Neural cell (in vitro differentiated cells): ENCODE results near the gene MAMDC2. TPM values are rescaled to one million over a fixed set of nuclear protein-coding genes. Genes with fewer than 3 reads are reported as not detected.

ENCODE experiments used
- H2AFZ ChIP-seq: fragments of 200-600, 300-800 bp; sonication (generic), shearing (Covaris generic); 2 replicates; pipeline ENCODE4 v1.6.0; 2014; ENCODE audit warnings: low read depth, mild to moderate bottlenecking, antibody characterized with exemption, low read length, moderate library complexity
- H3F3A ChIP-seq: fragments of 200-600 bp; shearing (Covaris generic); 2 replicates; pipeline ENCODE4 v1.6.1; 2016; ENCODE audit warnings: mild to moderate bottlenecking, moderate library complexity, mixed read lengths, antibody characterized with exemption, low read length; ENCODE audit not compliant: insufficient read depth, poor library complexity, severe bottlenecking
- H3K27ac ChIP-seq: fragments of 200-600, 300-800 bp; sonication (generic), shearing (Covaris generic); 2 replicates; pipeline ENCODE4 v1.5.1; 2014; ENCODE audit warnings: mild to moderate bottlenecking, low read length, moderate library complexity
- H3K27me3 ChIP-seq: fragments of 300-800, 200-600 bp; sonication (generic), shearing (Covaris generic); 2 replicates; pipeline ENCODE4 v1.6.0; 2014; ENCODE audit warnings: mild to moderate bottlenecking, low read depth, low read length, moderate library complexity; ENCODE audit not compliant: insufficient read depth
- H3K36me3 ChIP-seq: fragments of 300-800, 200-600 bp; sonication (generic), shearing (Covaris generic); 2 replicates; pipeline ENCODE4 v1.5.1; 2014; ENCODE audit warnings: mild to moderate bottlenecking, antibody characterized with exemption, low read length, moderate library complexity; ENCODE audit not compliant: insufficient read depth
- H3K4me2 ChIP-seq: fragments of 300-800, 200-600 bp; sonication (generic), shearing (Covaris generic); 2 replicates; pipeline ENCODE4 v1.6.0; 2014; ENCODE audit warnings: mild to moderate bottlenecking, low read length
- H3K4me3 ChIP-seq: fragments of 300-800, 200-600 bp; sonication (generic), shearing (Covaris generic); 2 replicates; pipeline ENCODE4 v1.5.1; 2014; ENCODE audit warnings: mild to moderate bottlenecking, low read length, moderate library complexity
- H3K79me2 ChIP-seq: fragments of 200-600 bp; shearing (Covaris generic); replicated peaks from 2 replicates; pipeline ENCODE4 v1.6.0; 2014; ENCODE audit warnings: mild to moderate bottlenecking, low read length, moderate library complexity; ENCODE audit not compliant: insufficient read depth
- H3K9ac ChIP-seq: fragments of 300-800, 200-600 bp; sonication (generic), shearing (Covaris generic); 2 replicates; pipeline ENCODE4 v1.6.1; 2016; ENCODE audit warnings: mild to moderate bottlenecking, low read length, mixed read lengths
- H3K9me2 ChIP-seq: fragments of 200-600 bp; shearing (Covaris generic); 2 replicates; pipeline ENCODE4 v1.6.1; 2016; ENCODE audit warnings: mild to moderate bottlenecking, low read length, mixed read lengths; ENCODE audit not compliant: insufficient read depth
- H3K9me3 ChIP-seq: fragments of 200-600, 300-800 bp; sonication (generic), shearing (Covaris generic); 2 replicates; pipeline ENCODE4 v1.6.1; 2016; ENCODE audit warnings: mild to moderate bottlenecking, mixed run types, low read length, moderate library complexity, mixed read lengths
- H4K20me1 ChIP-seq: fragments of 200-600 bp; shearing (Covaris generic); 2 replicates; pipeline ENCODE4 v1.6.1; 2016; ENCODE audit warnings: mild to moderate bottlenecking, mixed run types; ENCODE audit not compliant: insufficient read depth
- EP300 ChIP-seq: fragments of 450-650 bp; conservative IDR thresholded peaks from 2 replicates; pipeline ENCODE4 v1.6.1; 2014; ENCODE audit warnings: antibody characterized with exemption, mild to moderate bottlenecking, moderate library complexity; ENCODE audit not compliant: poor library complexity, severe bottlenecking
- EZH2 ChIP-seq: fragments of 200-600, 300-800 bp; shearing (Covaris generic), sonication (generic); IDR thresholded peaks from 2 replicates; pipeline ENCODE4 v1.6.1; 2014; ENCODE audit warnings: antibody characterized with exemption, low read length, borderline replicate concordance, mild to moderate bottlenecking; ENCODE audit not compliant: insufficient read depth, poor library complexity, severe bottlenecking
- MXI1 ChIP-seq: fragments of 450-650 bp; conservative IDR thresholded peaks from 2 replicates; pipeline ENCODE4 v1.6.1; 2014; ENCODE audit warnings: antibody characterized with exemption, mild to moderate bottlenecking; ENCODE audit not compliant: poor library complexity, severe bottlenecking
- POLR2AphosphoS5 ChIP-seq: IDR thresholded peaks from 2 replicates; pipeline ENCODE4 v1.6.1; 2012
- RAD21 ChIP-seq: fragments of 450-650 bp; conservative IDR thresholded peaks from 2 replicates; pipeline ENCODE4 v1.6.1; 2014; ENCODE audit warnings: antibody characterized with exemption, mild to moderate bottlenecking, moderate library complexity
- REST ChIP-seq: IDR thresholded peaks from 2 replicates; pipeline ENCODE4 v1.6.1; 2012; ENCODE audit warnings: borderline replicate concordance
- SMC3 ChIP-seq: fragments of 450-650 bp; conservative IDR thresholded peaks from 2 replicates; pipeline ENCODE4 v1.6.1; 2014; ENCODE audit warnings: antibody characterized with exemption, mild to moderate bottlenecking, moderate library complexity; ENCODE audit not compliant: poor library complexity
- TAF1 ChIP-seq: IDR thresholded peaks from 2 replicates; pipeline ENCODE4 v1.6.1; 2012; ENCODE audit warnings: low read depth
- polyA plus RNA-seq: library from polyadenylated mRNA; depleted of rRNA; stranded (reverse); fragments of >200 nt; gene quantifications from 2 replicates; pipeline ENCODE4 v1.2.3, GENCODE V29; 2014
- TF ChIP-seq, protein P1 (sequence below): fragments of 450-650 bp; IDR thresholded peaks from 2 replicates; pipeline ENCODE4 v1.5.1; 2014; ENCODE audit warnings: antibody characterized with exemption, mild to moderate bottlenecking, moderate library complexity; ENCODE audit not compliant: poor library complexity, severe bottlenecking

MAMDC2 gene
- polyA plus RNA-seq, 1 donor from 2014 or later = 0.30 TPM

GRCh38 chr9:70205366-70206020 is 161.8 kb downstream of the MAMDC2 start:
- Histone ChIP-seq H4K20me1 (no peaks in the 10 kb centered on the region), H3K27ac (no peak overlapping the region), H3K9me3 (no peaks in the 10 kb centered on the region), H3K9ac (no peak overlapping the region), H3K79me2 (no peaks in the 10 kb centered on the region), H3K4me2 (no peak overlapping the region), H3K4me3 (no peak overlapping the region), H2AFZ (no peak overlapping the region), H3K27me3 (no peaks in the 10 kb centered on the region), H3K36me3 (no peaks in the 10 kb centered on the region), H3F3A (no peaks in the 10 kb centered on the region), H3K9me2 (no peaks in the 10 kb centered on the region)
- no peak for TF ChIP-seq SMC3
- TF ChIP-seq EZH2 = no peak
- no peak for TF ChIP-seq TAF1
- no peak for TF ChIP-seq POLR2AphosphoS5
- no peak for TF ChIP-seq RAD21

DNA sequence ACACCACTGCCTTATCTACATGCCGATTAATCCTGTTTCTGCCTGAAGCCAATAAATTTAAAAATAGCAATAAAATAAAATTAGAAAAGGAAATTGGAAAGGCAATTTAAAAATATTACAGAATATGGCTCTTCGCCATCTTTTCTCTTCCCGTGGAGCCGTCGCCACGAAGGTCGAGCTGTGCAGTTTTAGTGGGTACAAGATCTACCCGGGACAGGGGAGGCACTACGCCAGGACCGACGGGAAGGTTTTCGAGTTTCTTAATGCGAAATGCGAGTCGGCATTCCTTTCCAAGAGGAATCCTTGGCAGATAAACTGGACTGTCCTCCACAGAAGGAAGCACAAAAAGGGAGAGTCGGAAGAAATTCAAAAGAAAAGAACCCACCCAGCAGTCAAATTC is 173.4 kb downstream of the MAMDC2 start:
- no peaks in the 10 kb centered on the region for H3K9me2 ChIP-seq
- H4K20me1 ChIP-seq = no peaks in the 10 kb centered on the region
- no peak overlapping the region for H3K9ac ChIP-seq
- H3K4me3 ChIP-seq = no peak overlapping the region
- H3K27ac ChIP-seq = no peak overlapping the region
- TF ChIP-seq, protein P1, sequence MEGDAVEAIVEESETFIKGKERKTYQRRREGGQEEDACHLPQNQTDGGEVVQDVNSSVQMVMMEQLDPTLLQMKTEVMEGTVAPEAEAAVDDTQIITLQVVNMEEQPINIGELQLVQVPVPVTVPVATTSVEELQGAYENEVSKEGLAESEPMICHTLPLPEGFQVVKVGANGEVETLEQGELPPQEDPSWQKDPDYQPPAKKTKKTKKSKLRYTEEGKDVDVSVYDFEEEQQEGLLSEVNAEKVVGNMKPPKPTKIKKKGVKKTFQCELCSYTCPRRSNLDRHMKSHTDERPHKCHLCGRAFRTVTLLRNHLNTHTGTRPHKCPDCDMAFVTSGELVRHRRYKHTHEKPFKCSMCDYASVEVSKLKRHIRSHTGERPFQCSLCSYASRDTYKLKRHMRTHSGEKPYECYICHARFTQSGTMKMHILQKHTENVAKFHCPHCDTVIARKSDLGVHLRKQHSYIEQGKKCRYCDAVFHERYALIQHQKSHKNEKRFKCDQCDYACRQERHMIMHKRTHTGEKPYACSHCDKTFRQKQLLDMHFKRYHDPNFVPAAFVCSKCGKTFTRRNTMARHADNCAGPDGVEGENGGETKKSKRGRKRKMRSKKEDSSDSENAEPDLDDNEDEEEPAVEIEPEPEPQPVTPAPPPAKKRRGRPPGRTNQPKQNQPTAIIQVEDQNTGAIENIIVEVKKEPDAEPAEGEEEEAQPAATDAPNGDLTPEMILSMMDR = no peak
- TF ChIP-seq EZH2 = no peak
- TF ChIP-seq POLR2AphosphoS5 = no peak
- no peak for TF ChIP-seq REST
- TF ChIP-seq SMC3 = no peak
- TF ChIP-seq MXI1 = no peak
- TF ChIP-seq EP300 = no peak
- TF ChIP-seq TAF1 = no peak
- TF ChIP-seq RAD21 = no peak
- no peaks in the 10 kb centered on the region for H3K27me3 ChIP-seq
- no peak overlapping the region for H2AFZ ChIP-seq
- H3K9me3 ChIP-seq = no peaks in the 10 kb centered on the region
- no peaks in the 10 kb centered on the region for H3K79me2 ChIP-seq
- no peak overlapping the region for H3K4me2 ChIP-seq
- no peaks in the 10 kb centered on the region for H3K36me3 ChIP-seq
- H3F3A ChIP-seq = no peaks in the 10 kb centered on the region
